ACC112 (cell line): ENCODE results near the gene TTBK2.
"Not testable (repeated sequence)": the region's sequence is repeated elsewhere in the genome, so short reads cannot be mapped to it uniquely, and the experiment has no call there.

Source experiments
- H2AFZ ChIP-seq: fragments of 200-600 bp; sonication (generic); one replicate; pipeline ENCODE4 v1.6.0; 2017; ENCODE audit warnings: antibody characterized with exemption, low read length; ENCODE audit not compliant: unreplicated experiment
- H3K27ac ChIP-seq: fragments of 200-600 bp; sonication (generic); 2 replicates; pipeline ENCODE4 v1.5.1; 2014; ENCODE audit warnings: low read depth, mild to moderate bottlenecking, antibody characterized with exemption, low read length, moderate library complexity
- H3K27me3 ChIP-seq: fragments of 200-600 bp; sonication (generic); 2 replicates; pipeline ENCODE4 v1.6.1; 2014; ENCODE audit warnings: mild to moderate bottlenecking, antibody characterized with exemption, low read length, moderate library complexity, mixed read lengths; ENCODE audit not compliant: insufficient read depth
- H3K36me3 ChIP-seq: fragments of 200-600 bp; sonication (generic); 2 replicates; pipeline ENCODE4 v1.6.1; 2016; ENCODE audit warnings: mild to moderate bottlenecking, antibody characterized with exemption, low read length, moderate library complexity, mixed read lengths; ENCODE audit not compliant: insufficient read depth
- H3K4me1 ChIP-seq: fragments of 200-600 bp; sonication (generic); one replicate; pipeline ENCODE4 v1.6.1; 2016; ENCODE audit warnings: low read length, mixed read lengths; ENCODE audit not compliant: insufficient read depth, unreplicated experiment, control insufficient read depth
- H3K4me3 ChIP-seq: fragments of 200-600 bp; sonication (generic); 2 replicates; pipeline ENCODE4 v1.5.1; 2014; ENCODE audit warnings: mild to moderate bottlenecking, low read depth, low read length
- H3K79me2 ChIP-seq: fragments of 200-600 bp; sonication (generic); one replicate; pipeline ENCODE4 v1.6.0; 2016; ENCODE audit warnings: low read length; ENCODE audit not compliant: control insufficient read depth, unreplicated experiment, insufficient read depth

Gene TTBK2

GRCh38 chr15:42920519-42921341 lies at the start of gene TTBK2:
TTBK2 (minus strand) TSS chr15:42920778; CDS start chr15:42878617, 42,161 bp downstream.
- H3K4me3 ChIP-seq: peak within 1 kb of the TSS; percentile 83
- H3K36me3 ChIP-seq: no peaks in the 10 kb centered on the region
- H3K27me3 ChIP-seq: no peaks in the 10 kb centered on the region
- H2AFZ ChIP-seq: peak within 1 kb of the TSS; percentile 99
- peak within 1 kb of the TSS; percentile 20 for H3K27ac ChIP-seq
- H3K79me2 ChIP-seq: peaks cover 20% of the 10 kb centered on the region
- peaks cover 10% of the 10 kb centered on the region for H3K4me1 ChIP-seq

DNA sequence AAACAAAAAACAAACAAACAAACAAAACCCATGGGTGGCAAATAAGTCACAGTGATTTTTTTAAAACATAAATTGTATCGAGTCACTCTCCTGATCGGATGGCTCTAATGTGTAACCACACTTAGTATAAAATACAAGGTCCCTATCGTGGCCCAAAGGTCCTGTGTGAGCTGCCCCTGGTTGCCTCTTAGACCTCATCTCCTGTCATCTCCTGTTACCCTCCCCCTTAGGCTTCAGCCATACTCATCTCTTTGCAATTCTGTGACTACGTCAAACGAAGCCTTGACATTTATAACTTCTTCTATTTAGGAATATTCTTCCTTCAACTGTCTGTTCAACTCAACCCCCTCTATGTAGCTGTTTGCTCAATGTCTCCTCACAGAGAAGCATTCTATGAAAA lies 43.9 kb upstream of the TTBK2 start:
- no peaks in the 10 kb centered on the region for H3K27me3 ChIP-seq
- H3K27ac ChIP-seq: no peak overlapping the region
- no peaks in the 10 kb centered on the region for H3K4me1 ChIP-seq
- no peak overlapping the region for H2AFZ ChIP-seq
- H3K36me3 ChIP-seq: peaks cover 20% of the 10 kb centered on the region
- H3K4me3 ChIP-seq: no peak overlapping the region
- no peaks in the 10 kb centered on the region for H3K79me2 ChIP-seq

GRCh38 chr15:42955518-42955917 lies 34.9 kb upstream of the TTBK2 start:
- H3K79me2 ChIP-seq: no peaks in the 10 kb centered on the region
- H3K27ac ChIP-seq: peak overlapping the region; percentile 59; the same call in 1 of the 2 replicates
- no peaks in the 10 kb centered on the region for H3K27me3 ChIP-seq
- peak overlapping the region; percentile 3; the same call in 1 of the 2 replicates for H3K4me3 ChIP-seq
- H3K4me1 ChIP-seq: peaks cover 8% of the 10 kb centered on the region
- no peak overlapping the region for H2AFZ ChIP-seq
- H3K36me3 ChIP-seq: peaks cover 72% of the 10 kb centered on the region

- Histone ChIP-seq H3K27ac (no peak overlapping the region), H3K4me3 (no peak overlapping the region), H2AFZ (no peak overlapping the region), H3K4me1 (peaks cover 8% of the 10 kb centered on the region), H3K79me2 (no peaks in the 10 kb centered on the region), H3K27me3 (no peaks in the 10 kb centered on the region), H3K36me3 (peaks cover 74% of the 10 kb centered on the region)
These were observed 33.7 kb upstream of the TTBK2 start for GRCh38 chr15:42954291-42954690.

DNA sequence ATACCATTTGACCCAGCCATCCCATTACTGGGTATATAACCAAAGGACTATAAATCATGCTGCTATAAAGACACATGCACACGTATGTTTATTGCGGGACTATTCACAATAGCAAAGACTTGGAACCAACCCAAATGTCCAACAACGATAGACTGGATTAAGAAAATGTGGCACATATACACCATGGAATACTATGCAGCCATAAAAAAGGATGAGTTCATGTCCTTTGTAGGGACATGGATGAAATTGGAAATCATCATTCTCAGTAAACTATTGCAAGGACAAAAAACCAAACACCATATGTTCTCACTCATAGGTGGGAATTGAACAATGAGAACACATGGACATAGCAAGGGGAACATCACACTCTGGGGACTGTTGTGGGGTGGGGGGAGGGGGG lies 28.3 kb upstream of the TTBK2 start:
- H3K4me3 ChIP-seq, H3K27me3 ChIP-seq, H3K79me2 ChIP-seq, H2AFZ ChIP-seq, H3K27ac ChIP-seq, H3K4me1 ChIP-seq: not testable (repeated sequence)
- H3K36me3 ChIP-seq: peaks cover 41% of the 10 kb centered on the region

DNA sequence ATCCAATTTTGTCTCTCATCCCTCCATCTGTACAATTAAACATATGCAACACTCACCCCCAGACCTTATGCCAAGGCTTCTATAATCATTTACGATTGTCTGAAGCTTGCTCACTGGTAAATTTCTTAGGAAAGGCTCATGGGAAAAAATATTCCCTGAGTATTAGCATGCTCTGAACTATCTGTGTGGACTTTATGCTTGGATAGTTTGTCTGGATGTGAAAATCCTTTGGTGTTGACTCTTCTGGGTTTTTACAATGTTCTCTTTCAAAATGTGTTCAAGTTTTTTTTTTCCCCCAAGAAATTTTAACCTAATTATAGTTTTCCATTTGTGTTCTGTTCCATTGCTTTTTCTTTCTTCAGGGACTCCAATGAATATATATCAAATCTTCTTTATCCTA lies 19.9 kb upstream of the TTBK2 start:
- Histone ChIP-seq H3K79me2 (no peaks in the 10 kb centered on the region), H3K27ac (no peak overlapping the region), H2AFZ (no peak overlapping the region), H3K4me3 (no peak overlapping the region), H3K4me1 (no peaks in the 10 kb centered on the region), H3K36me3 (0 out of 2 replicates have a peak, but pooled peaks cover 12% of the 10 kb centered on the region), H3K27me3 (no peaks in the 10 kb centered on the region)

GRCh38 chr15:42939841-42940240 lies 19.3 kb upstream of the TTBK2 start:
- no peaks in the 10 kb centered on the region for H3K27me3 ChIP-seq
- H3K4me1 ChIP-seq: no peaks in the 10 kb centered on the region
- no peak overlapping the region for H3K27ac ChIP-seq
- 0 out of 2 replicates have a peak, but pooled peaks cover 12% of the 10 kb centered on the region for H3K36me3 ChIP-seq
- H3K79me2 ChIP-seq: no peaks in the 10 kb centered on the region
- H2AFZ ChIP-seq: no peak overlapping the region
- no peak overlapping the region for H3K4me3 ChIP-seq

DNA sequence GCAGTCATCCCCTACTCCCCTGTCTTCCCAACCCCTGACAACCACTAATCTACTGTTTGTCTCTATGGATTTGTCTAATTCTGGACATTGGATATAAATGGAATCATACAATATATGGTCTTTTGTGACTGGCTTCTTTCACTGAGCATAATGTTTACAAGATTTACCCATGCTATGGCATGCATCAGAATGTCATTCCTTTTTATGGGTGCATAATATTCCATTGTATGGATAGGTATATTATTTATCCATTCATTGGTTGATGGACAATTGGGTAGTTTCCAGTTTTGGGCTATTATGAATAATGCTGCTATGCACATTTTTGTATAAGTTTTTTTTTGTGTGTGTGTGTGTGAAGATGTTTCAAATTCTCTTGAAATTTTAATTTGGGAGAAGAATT lies 16.6 kb upstream of the TTBK2 start:
- Histone ChIP-seq H3K4me3 (no peak overlapping the region), H2AFZ (no peak overlapping the region), H3K79me2 (no peaks in the 10 kb centered on the region), H3K4me1 (no peaks in the 10 kb centered on the region), H3K27me3 (no peaks in the 10 kb centered on the region), H3K27ac (no peak overlapping the region), H3K36me3 (no peaks in the 10 kb centered on the region)

- no peaks in the 10 kb centered on the region for H3K79me2 ChIP-seq
- H3K4me3 ChIP-seq: no peak overlapping the region
- no peaks in the 10 kb centered on the region for H3K27me3 ChIP-seq
- peaks cover 6% of the 10 kb centered on the region for H3K4me1 ChIP-seq
- no peaks in the 10 kb centered on the region for H3K36me3 ChIP-seq
- H2AFZ ChIP-seq: no peak overlapping the region
- H3K27ac ChIP-seq: no peak overlapping the region
These were observed 13.5 kb upstream of the TTBK2 start for GRCh38 chr15:42933886-42934667.

- H3K27ac ChIP-seq: no peak overlapping the region
These were observed 12.4 kb upstream of the TTBK2 start for GRCh38 chr15:42932833-42933515.

More at GRCh38 chr15:42932833-42933515, 12.4 kb upstream of the TTBK2 start:
- no peaks in the 10 kb centered on the region for H3K79me2 ChIP-seq
- H3K4me1 ChIP-seq: peaks cover 8% of the 10 kb centered on the region
- no peak overlapping the region for H2AFZ ChIP-seq
- H3K27me3 ChIP-seq: no peaks in the 10 kb centered on the region
- no peaks in the 10 kb centered on the region for H3K36me3 ChIP-seq
- H3K4me3 ChIP-seq: no peak overlapping the region
